Osteoblast (primary cell): ENCODE measurements around the gene PNMA8A. TPM values are rescaled to one million over a fixed set of nuclear protein-coding genes. Genes with fewer than 3 reads are reported as not detected.
A peak's percentile ranks its signal among the peaks of the same experiment; 100 is the strongest.

Experiments
- DNase-seq: peaks from one replicate; pipeline ENCODE4 v3.0.0; 2011; ENCODE audit warnings: low spot score, mixed read lengths; ENCODE audit not compliant: insufficient read length; ENCODE audit errors: missing footprints
- H2AFZ ChIP-seq: 2 replicates; pipeline ENCODE4 v1.6.0; 2011; ENCODE audit warnings: mild to moderate bottlenecking, low read length
- H3K27ac ChIP-seq: 2 replicates; pipeline ENCODE4 v1.5.1; 2011; ENCODE audit warnings: mild to moderate bottlenecking, low read depth, low read length, moderate library complexity
- H3K27me3 ChIP-seq: 2 replicates; pipeline ENCODE4 v1.6.0; 2012; ENCODE audit warnings: mild to moderate bottlenecking, control low read depth, inconsistent platforms, low read length, moderate library complexity; ENCODE audit not compliant: insufficient read depth
- H3K36me3 ChIP-seq: 2 replicates; pipeline ENCODE4 v1.5.1; 2011; ENCODE audit warnings: mild to moderate bottlenecking, low read length, control low read depth, moderate library complexity; ENCODE audit not compliant: insufficient read depth
- H3K4me1 ChIP-seq: 2 replicates; pipeline ENCODE4 v1.5.1; 2011; ENCODE audit warnings: mild to moderate bottlenecking, low read length, control low read depth, moderate library complexity; ENCODE audit not compliant: insufficient read depth
- H3K4me2 ChIP-seq: 2 replicates; pipeline ENCODE4 v1.6.0; 2011; ENCODE audit warnings: mild to moderate bottlenecking, low read length; ENCODE audit not compliant: insufficient read depth
- H3K4me3 ChIP-seq: fragments of 200-600 bp; sonication (generic); 3 replicates; pipeline ENCODE4 v1.5.1; 2012; ENCODE audit warnings: mild to moderate bottlenecking, low read length, inconsistent platforms; ENCODE audit not compliant: insufficient read depth
- H3K79me2 ChIP-seq: 2 replicates; pipeline ENCODE4 v1.6.0; 2012; ENCODE audit warnings: mild to moderate bottlenecking, low read length, control low read depth, inconsistent platforms; ENCODE audit not compliant: insufficient read depth
- H3K9me3 ChIP-seq: 2 replicates; pipeline ENCODE4 v1.5.1; 2011; ENCODE audit warnings: low read depth, low read length, control low read depth
- H4K20me1 ChIP-seq: 2 replicates; pipeline ENCODE4 v1.6.0; 2012; ENCODE audit warnings: mild to moderate bottlenecking, low read length, control low read depth; ENCODE audit not compliant: insufficient read depth
- CTCF ChIP-seq: IDR thresholded peaks from 2 replicates; pipeline ENCODE4 v1.5.1; 2011; ENCODE audit warnings: mild to moderate bottlenecking, low read depth, low read length, moderate library complexity; ENCODE audit errors: extremely low read depth
- total RNA-seq: library from RNA; depleted of rRNA; stranded (reverse); fragments of >200 nt; gene quantifications from 2 replicates; pipeline ENCODE4 v1.2.3, GENCODE V29; 2012

Gene PNMA8A
- total RNA-seq, 1 donor, result 2.2 TPM

DNA sequence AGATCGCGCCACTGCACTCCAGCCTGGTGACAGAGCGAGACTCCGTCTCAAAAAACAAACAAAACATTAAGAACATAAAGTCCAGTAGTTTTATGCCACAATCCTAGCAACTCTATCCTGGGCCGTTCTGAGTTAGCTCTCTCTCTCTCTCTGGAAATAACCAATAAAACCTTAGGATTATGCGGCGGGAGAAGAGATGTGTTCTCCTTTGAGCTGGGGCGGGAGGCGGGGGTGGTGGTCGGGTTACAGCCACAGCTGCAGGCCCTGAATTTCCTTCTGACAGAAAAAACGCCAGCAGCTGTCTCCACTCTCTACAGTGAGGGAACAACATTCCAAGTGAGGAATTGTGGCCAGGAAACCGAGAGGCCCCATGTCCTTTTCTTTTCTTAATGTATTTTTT, 9.1 kb upstream of the PNMA8A start:
- no peak for TF ChIP-seq CTCF
- peak; percentile 45 for DNase-seq
- no peaks in the 10 kb centered on the region for H3K36me3 ChIP-seq
- no peaks in the 10 kb centered on the region for H4K20me1 ChIP-seq
- no peak overlapping the region for H3K4me3 ChIP-seq
- peak overlapping the region; percentile 81 for H3K27ac ChIP-seq
- H3K79me2 ChIP-seq, result no peaks in the 10 kb centered on the region
- no peaks in the 10 kb centered on the region for H3K27me3 ChIP-seq
- peak overlapping the region; percentile 63 for H3K4me2 ChIP-seq
- peaks cover 41% of the 10 kb centered on the region for H3K4me1 ChIP-seq
- peak overlapping the region; percentile 43 for H2AFZ ChIP-seq
- no peaks in the 10 kb centered on the region for H3K9me3 ChIP-seq

DNA sequence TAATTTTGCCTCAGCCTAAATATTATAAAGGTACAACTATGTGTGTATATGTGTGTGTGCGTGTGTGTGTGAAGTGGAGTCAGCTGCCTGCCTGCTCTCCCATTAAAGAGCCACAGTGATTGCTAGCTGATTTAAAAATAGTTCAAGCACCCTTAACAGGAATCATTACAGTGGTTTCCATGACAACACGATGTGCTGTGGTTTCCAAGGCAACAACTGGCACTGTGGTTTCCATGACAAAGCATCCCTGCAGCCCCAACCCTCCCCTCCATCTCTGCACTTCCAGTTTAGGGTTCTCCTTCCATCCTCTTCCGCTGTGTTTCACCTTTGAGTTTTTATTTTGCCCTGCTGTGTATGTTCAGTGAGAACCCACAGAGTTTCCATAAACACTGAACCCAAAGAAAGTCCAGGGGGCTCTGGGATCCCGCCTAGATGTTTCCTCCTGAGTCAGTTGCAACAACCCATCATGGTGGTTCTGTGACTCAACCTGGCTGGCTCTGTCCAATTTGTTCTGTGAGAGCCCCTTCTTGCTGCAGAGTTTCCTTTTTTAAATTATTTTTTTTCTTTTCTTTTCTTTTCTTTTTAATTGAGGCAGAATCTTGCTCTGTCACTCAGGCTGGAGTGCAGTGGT, 7.1 kb upstream of the PNMA8A start:
- Histone ChIP-seq H3K4me2 (no peak overlapping the region), H4K20me1 (no peaks in the 10 kb centered on the region), H2AFZ (no peak overlapping the region), H3K36me3 (no peaks in the 10 kb centered on the region), H3K79me2 (no peaks in the 10 kb centered on the region), H3K4me3 (no peak overlapping the region), H3K4me1 (peaks cover 45% of the 10 kb centered on the region), H3K27ac (peak overlapping the region; percentile 11), H3K9me3 (no peaks in the 10 kb centered on the region), H3K27me3 (no peaks in the 10 kb centered on the region)
- peak; percentile 55 for DNase-seq
- no peak for TF ChIP-seq CTCF

GRCh38 chr19:46475986-46476385, 4.6 kb upstream of the PNMA8A start:
- Histone ChIP-seq H3K4me3 (no peak overlapping the region), H3K79me2 (no peaks in the 10 kb centered on the region), H3K4me2 (peak overlapping the region; percentile 44), H3K9me3 (no peaks in the 10 kb centered on the region), H3K27me3 (no peaks in the 10 kb centered on the region), H4K20me1 (no peaks in the 10 kb centered on the region), H2AFZ (no peak overlapping the region), H3K4me1 (peaks cover 37% of the 10 kb centered on the region), H3K36me3 (no peaks in the 10 kb centered on the region), H3K27ac (peak overlapping the region; percentile 63)
- no peak for TF ChIP-seq CTCF
- DNase-seq, result peak; percentile 95

DNA sequence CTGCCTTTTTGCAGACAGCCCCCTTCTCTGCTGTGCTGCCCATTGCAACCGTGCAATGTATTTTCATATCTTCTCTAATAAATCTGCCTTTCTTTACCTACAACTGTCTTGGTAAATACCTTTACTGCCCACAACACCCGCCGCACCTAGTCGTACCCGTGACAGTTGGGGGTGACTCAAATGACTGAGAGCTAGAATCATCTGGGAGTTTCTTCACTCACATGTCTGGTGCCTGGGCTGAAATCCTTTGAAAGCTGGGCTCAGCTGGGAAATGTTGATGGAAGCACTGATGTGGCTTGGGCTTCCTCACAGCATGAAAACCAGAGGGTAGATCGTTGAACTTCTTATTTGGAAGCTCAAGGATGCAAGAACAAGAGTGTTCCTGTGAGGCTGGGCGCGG, 2.8 kb upstream of the PNMA8A start:
- peaks cover 36% of the 10 kb centered on the region for H3K4me1 ChIP-seq
- no peaks in the 10 kb centered on the region for H3K79me2 ChIP-seq
- H3K4me3 ChIP-seq, result no peak overlapping the region
- peak; percentile 26 for DNase-seq
- no peak overlapping the region for H2AFZ ChIP-seq
- H3K4me2 ChIP-seq, result no peak overlapping the region
- no peak for TF ChIP-seq CTCF
- H3K27ac ChIP-seq, result no peak overlapping the region
- H3K36me3 ChIP-seq, result no peaks in the 10 kb centered on the region
- no peaks in the 10 kb centered on the region for H3K9me3 ChIP-seq
- H4K20me1 ChIP-seq, result no peaks in the 10 kb centered on the region
- H3K27me3 ChIP-seq, result no peaks in the 10 kb centered on the region
